Smooth muscle cell (in vitro differentiated cells): Measurements from ENCODE around the gene IRAK1. TPM values are rescaled to one million over a fixed set of nuclear protein-coding genes. Genes with fewer than 3 reads are reported as not detected.

Experiments used
- DNase-seq: peaks from one replicate; lab custom pipeline; 2025; ENCODE audit not compliant: unreplicated experiment; lab: John Stamatoyannopoulos, UW
- H2AFZ ChIP-seq: fragments of 200-600 bp; sonication (generic); 2 replicates; pipeline ENCODE4 v1.6.0; 2016; ENCODE audit warnings: antibody characterized with exemption, low read depth, mild to moderate bottlenecking
- H3F3A ChIP-seq: fragments of 200-600 bp; sonication (generic); 2 replicates; pipeline ENCODE4 v1.6.0; 2017; ENCODE audit warnings: antibody characterized with exemption, low read depth
- H3K27ac ChIP-seq: fragments of 200-600 bp; sonication (generic); 2 replicates; pipeline ENCODE4 v1.5.1; 2016; ENCODE audit warnings: low read depth, mild to moderate bottlenecking
- H3K27me3 ChIP-seq: fragments of 200-600 bp; sonication (generic); 2 replicates; pipeline ENCODE4 v1.6.1; 2016; ENCODE audit warnings: low read depth, mild to moderate bottlenecking
- H3K36me3 ChIP-seq: fragments of 200-600 bp; sonication (generic); 2 replicates; pipeline ENCODE4 v1.5.1; 2016; ENCODE audit warnings: low read depth
- H3K4me1 ChIP-seq: fragments of 200-600 bp; sonication (generic); 2 replicates; pipeline ENCODE4 v1.5.1; 2016; ENCODE audit warnings: low read depth
- H3K4me2 ChIP-seq: fragments of 200-600 bp; sonication (generic); 2 replicates; pipeline ENCODE4 v1.6.0; 2016; ENCODE audit warnings: mild to moderate bottlenecking
- H3K4me3 ChIP-seq: fragments of 200-600 bp; sonication (generic); 2 replicates; pipeline ENCODE4 v1.5.1; 2016; ENCODE audit warnings: mild to moderate bottlenecking
- H3K79me2 ChIP-seq: fragments of 200-600 bp; sonication (generic); 2 replicates; pipeline ENCODE4 v1.6.0; 2016; ENCODE audit warnings: low read depth, mild to moderate bottlenecking
- H3K9ac ChIP-seq: fragments of 200-600 bp; sonication (generic); 2 replicates; pipeline ENCODE4 v1.6.0; 2016; ENCODE audit warnings: low read depth
- H3K9me3 ChIP-seq: fragments of 200-600 bp; sonication (generic); replicated peaks from 2 replicates; pipeline ENCODE4 v1.5.1; 2016; ENCODE audit warnings: low read depth
- H4K20me1 ChIP-seq: fragments of 200-600 bp; sonication (generic); 2 replicates; pipeline ENCODE4 v1.6.0; 2016; ENCODE audit warnings: low read depth
- CTCF ChIP-seq: fragments of 200-600 bp; sonication (generic); IDR thresholded peaks from 2 replicates; pipeline ENCODE4 v1.5.1; 2017; ENCODE audit warnings: borderline replicate concordance, mild to moderate bottlenecking, antibody characterized with exemption; ENCODE audit not compliant: insufficient read depth, poor library complexity, severe bottlenecking
- WGBS: methylation state at CpG from one replicate; pipeline ENCODE4 v1.1.7; 2016; ENCODE audit warnings: low lambda C conversion rate; 5-methylcytosine and 5-hydroxymethylcytosine counted together
- polyA plus RNA-seq: library from polyadenylated mRNA; unstranded; fragments of >200 nt; fragmentation: Nextera tagmentation; extraction: Ambion mirVana; gene quantifications from 2 replicates; pipeline ENCODE4 v1.2.1, GENCODE V29; 2016
- total RNA-seq: library from RNA; depleted of rRNA; stranded (reverse); fragments of >200 nt; gene quantifications from 2 replicates; pipeline ENCODE4 v1.2.3, GENCODE V29; 2014

IRAK1 gene
- total and polyA plus RNA-seq, 2 experiments from 2014 or later, result 29.4 to 63.4 TPM

GRCh38 chrX:154063234-154063633 lies 43.5 kb upstream of the IRAK1 start:
- peaks cover 58% of the 10 kb centered on the region for H3K79me2 ChIP-seq
- no peak overlapping the region for H3K9ac ChIP-seq
- H2AFZ ChIP-seq, result no peak overlapping the region

GRCh38 chrX:154061801-154062200 lies 42.1 kb upstream of the IRAK1 start:
- Histone ChIP-seq H3K9ac (no peak overlapping the region), H3F3A (no peaks in the 10 kb centered on the region), H4K20me1 (peaks cover 100% of the 10 kb centered on the region), H3K4me1 (no peaks in the 10 kb centered on the region), H2AFZ (no peak overlapping the region), H3K27me3 (no peaks in the 10 kb centered on the region), H3K36me3 (no peaks in the 10 kb centered on the region), H3K4me2 (no peak overlapping the region), H3K4me3 (no peak overlapping the region), H3K27ac (no peak overlapping the region), H3K9me3 (no peaks in the 10 kb centered on the region), H3K79me2 (peaks cover 47% of the 10 kb centered on the region)
- no peak for DNase-seq
- 87% methylated on average over 8 of the region's 8 CpGs for WGBS
- TF ChIP-seq CTCF, result no peak

More at GRCh38 chrX:154063234-154063633, 43.5 kb upstream of the IRAK1 start:
- 82% methylated on average over 4 of the region's 4 CpGs for WGBS
- H3K4me3 ChIP-seq, result no peak overlapping the region
- no peak for TF ChIP-seq CTCF
- no peaks in the 10 kb centered on the region for H3K9me3 ChIP-seq
- H3F3A ChIP-seq, result no peaks in the 10 kb centered on the region
- H3K27me3 ChIP-seq, result no peaks in the 10 kb centered on the region
- no peak overlapping the region for H3K27ac ChIP-seq
- DNase-seq, result no peak
- H3K4me2 ChIP-seq, result no peak overlapping the region
- H4K20me1 ChIP-seq, result peaks cover 100% of the 10 kb centered on the region
- no peaks in the 10 kb centered on the region for H3K4me1 ChIP-seq
- H3K36me3 ChIP-seq, result no peaks in the 10 kb centered on the region

GRCh38 chrX:154059729-154060245 lies 40.1 kb upstream of the IRAK1 start:
- Histone ChIP-seq H3K36me3 (no peaks in the 10 kb centered on the region), H3K79me2 (peaks cover 42% of the 10 kb centered on the region), H3F3A (no peaks in the 10 kb centered on the region), H4K20me1 (peaks cover 95% of the 10 kb centered on the region), H3K27ac (no peak overlapping the region), H3K4me2 (no peak overlapping the region), H3K4me3 (no peak overlapping the region), H3K9ac (no peak overlapping the region), H3K27me3 (no peaks in the 10 kb centered on the region), H2AFZ (no peak overlapping the region), H3K9me3 (no peaks in the 10 kb centered on the region), H3K4me1 (no peaks in the 10 kb centered on the region)
- TF ChIP-seq CTCF, result no peak
- WGBS, result 75% methylated on average over 5 of the region's 5 CpGs
- DNase-seq, result no peak

- H3F3A ChIP-seq, result no peaks in the 10 kb centered on the region
- no peak overlapping the region for H3K4me2 ChIP-seq
- H3K9me3 ChIP-seq, result no peaks in the 10 kb centered on the region
- TF ChIP-seq CTCF, result no peak
- 63% methylated on average over 1 of the region's 1 CpG for WGBS
- DNase-seq, result no peak
- no peaks in the 10 kb centered on the region for H3K36me3 ChIP-seq
- H3K4me1 ChIP-seq, result no peaks in the 10 kb centered on the region
- H3K4me3 ChIP-seq, result no peak overlapping the region
- no peak overlapping the region for H2AFZ ChIP-seq
- peaks cover 95% of the 10 kb centered on the region for H4K20me1 ChIP-seq
- H3K27ac ChIP-seq, result no peak overlapping the region
- H3K79me2 ChIP-seq, result peaks cover 38% of the 10 kb centered on the region
- no peaks in the 10 kb centered on the region for H3K27me3 ChIP-seq
- no peak overlapping the region for H3K9ac ChIP-seq
Observed at GRCh38 chrX:154059231-154059630, 39.5 kb upstream of the IRAK1 start.
